ENCODE results near the gene VRK1.

VRK1 gene

GRCh38 chr14:96792003-96792402 is 5.2 kb upstream of the VRK1 start:
- DNase-seq (ENCODE audit: low spot score): no peak

- DNase-seq (ENCODE audit: low spot score): no peak
Observed at GRCh38 chr14:96792591-96792990, 4.6 kb upstream of the VRK1 start.

- no peak for DNase-seq (ENCODE audit: low spot score)
Observed at GRCh38 chr14:96793547-96793946, 3.6 kb upstream of the VRK1 start.

GRCh38 chr14:96795109-96795828 is 1.9 kb upstream of the VRK1 start:
- DNase-seq (ENCODE audit: low spot score): no peak

GRCh38 chr14:96797582-96798349 is 584 bp downstream of the VRK1 start:
- DNase-seq (ENCODE audit: low spot score): no peak

GRCh38 chr14:96798956-96799355 is 1.8 kb downstream of the VRK1 start:
- no peak for DNase-seq (ENCODE audit: low spot score)

- no peak for DNase-seq (ENCODE audit: low spot score)
Observed at GRCh38 chr14:96799489-96800054, 2.4 kb downstream of the VRK1 start.

- no peak for DNase-seq (ENCODE audit: low spot score)
Observed at GRCh38 chr14:96801931-96802330, 4.7 kb downstream of the VRK1 start.

GRCh38 chr14:96802963-96803362 is 5.8 kb downstream of the VRK1 start:
- no peak for DNase-seq (ENCODE audit: low spot score)

GRCh38 chr14:96803958-96804357 is 6.8 kb downstream of the VRK1 start:
- DNase-seq (ENCODE audit: low spot score): no peak

- DNase-seq (ENCODE audit: low spot score): no peak
Observed at GRCh38 chr14:96804895-96805294, 7.7 kb downstream of the VRK1 start.

- no peak for DNase-seq (ENCODE audit: low spot score)
Observed at GRCh38 chr14:96805956-96806355, 8.8 kb downstream of the VRK1 start.

- no peak for DNase-seq (ENCODE audit: low spot score)
Observed at GRCh38 chr14:96806836-96807235, 9.7 kb downstream of the VRK1 start.

GRCh38 chr14:96808619-96809406 is 11.6 kb downstream of the VRK1 start:
- DNase-seq (ENCODE audit: low spot score): no peak

- no peak for DNase-seq (ENCODE audit: low spot score)
Observed at GRCh38 chr14:96811265-96811664, 14.1 kb downstream of the VRK1 start.

GRCh38 chr14:96811985-96812667 is 14.9 kb downstream of the VRK1 start:
- no peak for DNase-seq (ENCODE audit: low spot score)

GRCh38 chr14:96816281-96816680 is 19.1 kb downstream of the VRK1 start:
- no peak for DNase-seq (ENCODE audit: low spot score)

- DNase-seq (ENCODE audit: low spot score): no peak
Observed at GRCh38 chr14:96817750-96818666, 20.8 kb downstream of the VRK1 start.

GRCh38 chr14:96821501-96821900 is 24.3 kb downstream of the VRK1 start:
- DNase-seq (ENCODE audit: low spot score): no peak

- DNase-seq (ENCODE audit: low spot score): no peak
Observed at GRCh38 chr14:96823652-96824051, 26.5 kb downstream of the VRK1 start.

GRCh38 chr14:96824283-96824682 is 27.1 kb downstream of the VRK1 start:
- DNase-seq (ENCODE audit: low spot score): no peak

All from COLO829 (cell line).